Activated naive CD4-positive, alpha-beta T cell treated with Interleukin-2 at 50 U/mL for 16 hours (primary cell): Measurements from ENCODE around the gene EEFSEC.

Source experiments
- DNase-seq: peaks from one replicate; pipeline ENCODE4 v3.0.0-alpha.2; 2020

EEFSEC gene

GRCh38 chr3:128218548-128219257 is 65.4 kb downstream of the EEFSEC start:
- DNase-seq = no peak

- no peak for DNase-seq
Measured at GRCh38 chr3:128221328-128221727, 68.0 kb downstream of the EEFSEC start.

DNA sequence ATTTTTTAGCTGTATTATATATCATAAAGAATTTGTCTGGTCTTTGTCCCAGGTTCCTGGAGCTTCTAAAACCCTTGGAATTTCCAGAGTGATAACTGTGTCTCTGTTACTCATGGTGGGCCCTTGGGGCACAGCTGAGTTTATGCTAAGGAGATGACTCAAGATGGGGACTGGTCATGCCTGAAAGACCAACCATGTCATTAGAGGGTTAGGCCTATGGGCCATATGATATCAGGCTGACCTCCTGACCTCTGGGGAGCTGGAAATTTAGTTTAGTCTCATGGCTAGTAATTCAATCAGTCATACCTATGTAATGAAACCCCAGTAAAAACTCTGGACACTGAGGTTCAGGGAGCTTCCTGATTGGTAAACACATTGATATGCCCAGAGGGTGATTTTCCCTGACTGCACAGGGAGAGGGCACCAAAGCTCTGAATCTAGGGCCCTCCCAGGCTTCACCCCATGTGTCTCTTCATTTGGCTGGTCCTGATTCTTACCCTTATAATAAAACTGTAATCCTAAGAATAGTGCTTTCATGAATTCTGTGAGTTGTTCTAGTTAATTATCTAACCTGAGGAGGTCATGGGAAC is 69.6 kb downstream of the EEFSEC start:
- no peak for DNase-seq

- no peak for DNase-seq
Measured at GRCh38 chr3:128226186-128226725, 73.0 kb downstream of the EEFSEC start.

DNA sequence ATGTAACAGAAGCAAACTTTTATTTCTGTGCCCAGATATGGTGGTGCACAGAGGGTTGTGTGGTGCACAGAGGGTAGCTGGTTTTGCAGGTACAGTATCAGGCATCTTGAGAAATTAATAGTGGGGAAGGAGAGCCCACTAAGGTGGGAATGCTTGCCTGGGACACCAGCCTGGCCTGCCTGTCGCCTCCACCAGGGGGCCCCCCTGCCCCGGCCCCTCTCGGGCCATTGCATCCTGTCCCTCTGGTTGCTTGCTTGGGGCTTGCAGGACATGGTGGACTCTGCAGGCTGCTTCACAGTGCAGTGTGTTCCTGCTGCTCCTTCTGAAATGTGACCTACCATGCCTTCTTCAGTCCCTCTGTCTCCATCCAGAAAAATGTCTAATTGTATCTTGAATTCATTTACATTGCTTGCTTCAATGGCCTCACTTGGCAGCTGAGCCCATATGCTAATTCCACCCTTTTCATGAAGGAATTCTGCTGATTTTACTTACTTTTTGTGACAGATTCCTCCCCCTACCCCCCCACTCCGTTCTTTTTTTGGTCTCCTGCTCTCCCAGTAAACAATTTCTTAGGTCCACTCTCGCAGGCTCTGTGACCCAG is 73.6 kb downstream of the EEFSEC start:
- DNase-seq = peak; percentile 13

- no peak for DNase-seq
Measured at GRCh38 chr3:128227507-128227906, 74.2 kb downstream of the EEFSEC start.

DNA sequence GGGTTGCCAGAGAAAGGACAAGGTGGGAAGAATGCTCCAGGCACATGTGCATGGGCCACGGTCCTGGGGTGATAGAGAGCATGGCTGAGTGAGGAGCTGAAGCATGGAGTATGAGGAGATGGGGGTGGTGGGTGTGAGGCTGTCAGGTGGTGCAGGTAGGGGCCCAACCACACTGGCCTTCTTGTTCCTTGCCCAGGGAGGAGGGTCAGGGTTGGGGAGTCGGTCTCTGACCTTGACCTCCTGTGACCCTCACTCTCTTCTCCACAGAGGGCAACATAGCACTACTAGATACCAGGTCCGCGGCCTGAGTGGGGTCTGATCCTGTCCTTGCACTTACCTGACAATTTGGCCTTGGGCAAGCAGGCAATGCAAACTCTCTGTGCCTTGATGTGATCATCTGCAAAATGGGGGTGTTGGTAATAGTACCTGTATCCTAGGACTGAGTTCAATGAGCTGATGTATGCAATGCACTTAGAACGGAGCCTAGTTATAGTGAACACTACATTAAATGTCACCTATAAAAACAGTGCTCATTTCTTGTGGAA is 75.2 kb downstream of the EEFSEC start:
- no peak for DNase-seq

GRCh38 chr3:128229106-128229857 is 76.0 kb downstream of the EEFSEC start:
- DNase-seq = no peak

DNA sequence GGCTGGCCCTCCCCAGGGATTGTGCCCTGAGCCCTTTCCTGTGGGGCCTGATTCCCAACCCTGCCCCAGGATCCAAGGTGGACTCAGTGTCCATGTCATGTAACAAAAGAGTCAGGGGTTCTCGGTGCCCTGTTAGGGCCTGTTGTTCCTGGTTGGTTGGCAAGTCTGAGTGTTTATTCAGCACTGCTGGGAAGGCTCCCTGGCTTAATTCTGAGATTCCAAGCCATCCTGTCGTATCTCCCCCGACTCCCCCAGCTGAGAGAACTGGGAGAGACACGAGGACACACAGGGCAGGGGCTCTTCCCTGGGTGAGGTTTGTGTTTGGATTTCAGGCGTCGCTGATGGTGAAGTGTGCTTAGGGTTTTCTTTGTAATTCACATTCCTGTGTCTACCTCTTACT is 78.3 kb downstream of the EEFSEC start:
- no peak for DNase-seq

GRCh38 chr3:128232376-128233178 is 79.3 kb downstream of the EEFSEC start:
- no peak for DNase-seq

DNA sequence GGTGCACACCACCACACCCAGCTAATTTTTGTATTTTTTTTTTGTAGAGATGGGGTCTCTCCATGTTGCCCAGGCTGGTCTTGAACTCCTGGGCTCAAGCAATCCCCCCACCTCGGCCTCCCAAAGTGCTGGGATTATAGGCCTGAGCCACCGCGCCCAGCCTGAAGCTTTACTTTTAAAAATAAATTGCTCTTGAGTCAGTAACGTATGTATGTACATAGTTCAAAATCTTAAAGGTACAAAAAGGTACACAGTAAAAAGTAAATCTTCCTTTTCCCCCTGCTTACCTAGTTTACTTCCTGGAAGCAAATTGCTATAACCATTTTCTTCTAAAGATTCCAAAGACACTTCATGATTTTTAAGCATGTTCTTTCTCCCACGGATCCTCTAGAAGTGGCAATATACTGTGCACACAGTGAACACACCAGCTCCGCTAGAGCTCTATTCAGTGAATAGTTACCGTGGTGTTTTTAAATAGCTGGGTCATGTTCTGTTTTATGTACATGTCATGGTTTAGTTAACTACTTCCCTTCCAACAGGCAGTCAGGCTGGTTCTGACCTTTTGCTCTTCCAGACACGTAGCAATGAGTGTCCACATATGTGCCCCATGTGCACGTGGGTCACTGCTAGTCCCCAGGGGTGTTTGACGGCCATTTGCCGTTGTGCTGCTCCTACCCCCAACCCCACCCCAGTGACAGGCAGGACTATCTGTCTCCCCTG is 82.1 kb downstream of the EEFSEC start:
- no peak for DNase-seq

DNA sequence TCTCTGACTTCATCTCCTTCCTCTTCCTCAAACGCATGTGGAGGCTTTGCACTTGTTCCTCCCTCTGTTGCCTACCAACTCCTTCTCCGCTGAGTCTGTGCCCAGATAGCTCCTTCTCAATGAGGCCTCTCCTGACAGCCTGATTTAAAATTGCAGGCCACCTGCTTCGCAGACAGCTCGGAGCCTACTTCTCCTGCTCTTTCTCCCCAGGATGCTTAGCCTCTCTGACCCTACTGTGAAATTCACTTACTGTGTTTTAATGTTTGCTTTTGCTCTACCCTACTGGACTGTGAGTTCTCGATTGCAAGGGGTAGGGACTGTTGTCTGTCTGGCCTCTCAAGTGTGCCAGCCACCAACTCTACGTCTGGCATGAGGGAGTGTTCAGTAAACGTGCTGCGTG is 83.4 kb downstream of the EEFSEC start:
- DNase-seq = no peak

DNA sequence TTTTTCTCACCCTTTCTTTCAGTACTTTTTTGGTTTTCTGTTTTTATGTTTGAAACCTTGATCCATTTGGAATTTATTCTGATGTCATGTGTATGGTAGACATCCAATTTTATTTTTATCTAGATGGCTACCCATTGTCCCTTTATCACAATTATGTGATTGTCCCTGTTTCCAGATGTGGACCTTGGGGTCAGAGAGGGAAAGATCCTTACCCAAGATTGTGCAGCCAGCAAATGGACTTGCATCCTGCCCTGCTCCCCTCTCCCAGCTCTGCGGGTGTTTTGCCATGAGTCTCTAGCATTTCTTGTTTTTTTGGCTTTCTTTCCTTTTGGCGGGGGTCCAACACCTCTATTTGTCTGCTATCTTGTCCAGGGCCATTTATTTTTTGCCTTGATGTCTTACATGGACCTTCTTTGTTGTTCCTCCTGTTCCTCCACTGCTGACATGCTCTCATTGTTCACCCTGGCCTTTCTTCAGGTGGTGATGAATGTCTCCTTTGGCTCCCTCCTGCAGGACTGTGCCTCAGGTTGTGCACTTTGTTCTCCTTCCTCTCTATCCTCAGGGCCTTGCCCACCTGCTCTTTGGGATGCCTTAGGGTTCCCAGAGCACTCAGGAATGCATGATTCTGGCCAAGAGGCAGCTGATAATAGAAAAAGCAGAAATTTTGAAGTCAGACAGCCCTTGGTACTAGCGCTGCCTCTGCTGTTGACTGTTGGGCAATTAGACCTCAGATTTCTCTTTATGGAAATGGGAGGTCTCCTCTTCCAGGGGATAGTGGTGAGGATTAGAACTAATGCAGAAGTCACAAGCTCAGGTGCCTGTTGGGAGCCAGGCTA is 84.3 kb downstream of the EEFSEC start:
- no peak for DNase-seq

DNA sequence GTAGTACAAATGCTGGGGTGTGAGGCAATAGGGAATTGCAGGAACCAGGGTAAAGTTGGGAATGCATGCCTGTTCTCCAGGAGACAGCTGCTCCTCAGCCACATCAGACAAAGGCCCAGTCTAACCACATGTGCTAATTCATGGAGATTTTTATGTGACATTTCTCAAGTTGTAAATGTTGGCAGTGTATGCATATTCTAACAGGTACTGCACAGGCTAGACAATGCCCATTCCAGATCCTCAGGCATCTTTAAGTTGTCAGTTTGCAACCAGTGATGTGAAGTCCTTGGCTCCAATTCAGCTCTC is 84.9 kb downstream of the EEFSEC start:
- DNase-seq = no peak

DNA sequence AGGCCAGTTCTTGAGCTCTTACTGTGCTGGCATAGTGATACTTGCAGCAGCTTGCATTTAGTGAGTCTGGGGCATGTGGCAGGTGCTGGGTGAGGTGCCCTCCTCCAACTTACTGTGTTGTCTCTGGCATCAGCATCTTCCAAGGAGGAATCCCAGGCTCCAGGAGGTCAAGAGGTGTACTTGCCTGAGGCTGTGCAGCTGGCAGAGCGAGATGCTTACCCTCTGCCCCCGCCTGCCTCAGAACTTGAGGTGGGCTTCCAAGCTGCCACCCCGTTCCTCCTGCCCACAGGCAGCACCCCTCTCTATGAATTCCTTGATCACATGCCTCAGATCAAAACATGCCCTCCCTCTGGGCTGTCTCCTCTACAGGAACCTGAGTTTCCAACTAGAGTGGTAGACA is 86.0 kb downstream of the EEFSEC start:
- no peak for DNase-seq

DNA sequence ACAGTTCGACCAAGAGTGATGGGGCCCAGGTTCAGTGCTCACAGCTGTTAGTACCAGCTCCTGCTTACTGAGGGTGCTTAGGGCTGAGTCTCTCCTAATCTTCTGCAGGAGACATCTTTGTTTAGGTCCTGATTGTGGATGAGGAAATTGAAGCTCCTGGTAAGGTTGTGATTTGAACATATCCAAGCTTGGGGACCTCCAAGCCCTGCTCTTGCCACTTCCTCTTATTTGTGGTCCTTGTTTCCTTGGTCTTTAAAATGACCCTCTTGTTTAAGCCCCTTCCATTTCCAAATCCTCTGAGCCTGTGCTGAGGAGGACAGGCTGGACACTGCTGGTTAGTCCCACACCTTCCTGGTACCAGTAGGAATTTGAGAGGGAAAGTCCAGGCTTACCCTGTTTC is 87.0 kb downstream of the EEFSEC start:
- no peak for DNase-seq

DNA sequence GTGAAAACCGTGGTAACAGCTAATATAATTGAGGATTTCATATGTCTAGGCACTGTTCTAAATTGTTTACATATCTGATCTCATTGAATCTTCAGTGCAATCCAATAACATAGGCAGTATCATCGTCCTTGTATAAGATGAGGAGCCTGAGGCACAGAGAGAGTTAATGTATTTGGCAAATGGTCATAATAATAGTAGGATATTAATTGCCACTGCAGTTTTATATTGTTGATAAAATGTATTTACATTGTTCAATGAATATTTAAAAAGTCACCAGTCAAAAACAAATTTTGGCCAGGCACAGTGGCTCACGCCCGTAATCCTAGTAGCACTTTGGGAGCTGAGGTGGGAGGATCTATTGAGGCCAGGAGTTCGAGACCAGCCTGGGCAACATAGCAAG is 88.5 kb downstream of the EEFSEC start:
- no peak for DNase-seq

- no peak for DNase-seq
Measured at GRCh38 chr3:128242818-128243601, 89.7 kb downstream of the EEFSEC start.

DNA sequence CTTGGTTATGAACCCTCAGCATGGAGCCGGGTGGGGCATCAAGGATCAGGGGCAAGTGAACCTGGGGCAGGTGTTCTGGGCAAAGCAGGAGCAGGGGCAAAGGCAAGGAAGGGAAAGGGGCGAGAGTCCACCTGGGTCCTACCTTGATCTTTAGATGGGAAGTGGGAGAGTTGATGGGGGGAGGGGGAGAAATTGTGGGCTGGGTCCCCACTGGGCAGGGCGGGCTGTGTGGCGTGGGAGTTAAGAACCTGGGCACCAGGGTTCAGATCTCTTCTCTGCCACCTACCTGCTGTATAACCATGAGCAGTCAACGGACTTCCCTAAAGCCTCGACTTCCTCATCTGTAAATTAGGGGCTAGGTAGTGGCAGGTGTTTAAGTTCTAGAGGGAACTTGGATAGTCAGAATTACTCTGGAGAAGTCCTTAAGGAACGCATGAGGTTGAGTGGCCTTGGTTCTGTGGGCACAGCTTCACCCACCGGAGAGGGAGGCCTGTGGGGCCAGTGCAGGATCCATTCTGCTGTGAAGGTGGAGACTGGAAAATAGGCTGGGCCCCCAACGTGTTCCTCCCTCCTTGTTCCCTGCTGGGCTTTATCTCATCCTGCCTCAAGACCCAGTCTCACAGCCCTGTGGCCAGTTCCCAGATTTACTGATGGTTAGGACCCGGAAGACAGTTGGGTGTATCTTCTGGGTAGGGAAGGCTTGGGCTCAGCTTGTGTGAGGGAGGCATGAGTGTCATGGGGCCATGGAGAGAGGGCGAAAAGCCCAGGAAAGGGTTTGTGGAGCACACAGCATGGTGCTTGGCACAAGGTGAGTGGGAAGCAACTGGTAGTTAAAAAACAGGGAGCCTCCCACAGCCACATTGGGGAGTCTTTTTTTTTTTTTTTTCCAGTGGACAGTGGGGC is 90.6 kb downstream of the EEFSEC start:
- no peak for DNase-seq
